ENCODE measurements around the gene SMARCA4.

The SMARCA4 gene

DNA sequence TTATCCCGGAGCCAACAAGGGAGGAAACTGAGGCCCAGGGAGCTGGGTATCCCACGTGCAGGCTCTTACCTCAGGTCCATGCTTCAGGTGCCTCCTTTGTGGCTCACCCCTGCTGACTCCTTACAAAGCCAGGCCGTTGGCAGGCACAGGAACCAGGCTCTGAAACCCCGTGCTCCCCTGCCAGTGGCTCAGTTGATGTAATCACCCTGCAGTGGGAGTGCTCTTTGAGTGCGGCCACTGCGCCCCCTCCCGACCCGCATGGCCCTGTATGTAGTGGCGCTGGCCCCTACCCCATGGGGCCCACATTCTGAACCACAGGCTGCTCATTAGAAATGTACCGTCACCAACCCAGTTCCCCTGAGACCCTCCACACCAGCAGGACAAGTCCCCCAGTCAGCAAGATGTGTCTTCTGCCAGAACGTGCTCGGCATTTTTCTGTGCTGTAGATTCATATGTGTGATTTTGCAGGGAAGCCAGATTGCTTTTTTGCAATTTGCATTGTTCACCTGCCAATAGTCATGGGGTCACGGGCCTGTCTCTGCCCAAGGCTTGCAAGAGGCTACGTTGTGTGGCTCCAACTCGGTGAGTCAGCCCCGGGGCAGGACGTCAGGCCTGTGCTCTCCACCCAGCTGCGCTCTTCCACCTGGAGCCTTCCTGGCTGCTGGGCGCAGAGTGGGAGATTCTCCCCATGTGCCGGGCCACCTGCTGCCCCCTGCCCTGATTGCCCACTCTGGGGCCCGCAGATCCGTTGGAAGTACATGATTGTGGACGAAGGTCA lies 60.3 kb downstream of the SMARCA4 start:
- TF ChIP-seq, protein P1, sequence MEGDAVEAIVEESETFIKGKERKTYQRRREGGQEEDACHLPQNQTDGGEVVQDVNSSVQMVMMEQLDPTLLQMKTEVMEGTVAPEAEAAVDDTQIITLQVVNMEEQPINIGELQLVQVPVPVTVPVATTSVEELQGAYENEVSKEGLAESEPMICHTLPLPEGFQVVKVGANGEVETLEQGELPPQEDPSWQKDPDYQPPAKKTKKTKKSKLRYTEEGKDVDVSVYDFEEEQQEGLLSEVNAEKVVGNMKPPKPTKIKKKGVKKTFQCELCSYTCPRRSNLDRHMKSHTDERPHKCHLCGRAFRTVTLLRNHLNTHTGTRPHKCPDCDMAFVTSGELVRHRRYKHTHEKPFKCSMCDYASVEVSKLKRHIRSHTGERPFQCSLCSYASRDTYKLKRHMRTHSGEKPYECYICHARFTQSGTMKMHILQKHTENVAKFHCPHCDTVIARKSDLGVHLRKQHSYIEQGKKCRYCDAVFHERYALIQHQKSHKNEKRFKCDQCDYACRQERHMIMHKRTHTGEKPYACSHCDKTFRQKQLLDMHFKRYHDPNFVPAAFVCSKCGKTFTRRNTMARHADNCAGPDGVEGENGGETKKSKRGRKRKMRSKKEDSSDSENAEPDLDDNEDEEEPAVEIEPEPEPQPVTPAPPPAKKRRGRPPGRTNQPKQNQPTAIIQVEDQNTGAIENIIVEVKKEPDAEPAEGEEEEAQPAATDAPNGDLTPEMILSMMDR (conservative IDR thresholded peaks at IDR 0.05; ENCODE audit: low read depth, low read length) = no peak
- DNase-seq (ENCODE audit: low read depth) = no peak
- no peak overlapping the region for H3K4me3 ChIP-seq (ENCODE audit: low read length)

DNA sequence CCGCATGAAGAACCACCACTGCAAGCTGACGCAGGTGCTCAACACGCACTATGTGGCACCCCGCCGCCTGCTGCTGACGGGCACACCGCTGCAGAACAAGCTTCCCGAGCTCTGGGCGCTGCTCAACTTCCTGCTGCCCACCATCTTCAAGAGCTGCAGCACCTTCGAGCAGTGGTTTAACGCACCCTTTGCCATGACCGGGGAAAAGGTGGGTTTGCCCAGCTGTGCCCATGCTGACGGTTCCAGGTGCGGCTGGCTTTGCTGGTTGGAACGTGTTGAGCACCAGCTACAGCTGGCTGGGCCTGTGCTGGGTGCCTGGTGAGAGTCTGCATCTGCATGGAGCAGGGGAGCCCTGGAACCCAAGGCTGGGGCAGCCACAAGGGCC lies 60.9 kb downstream of the SMARCA4 start:
- DNase-seq (ENCODE audit: low read depth) = no peak
- no peak overlapping the region for H3K4me3 ChIP-seq (ENCODE audit: low read length)
- TF ChIP-seq, protein P1 (conservative IDR thresholded peaks at IDR 0.05; ENCODE audit: low read depth, low read length) = no peak

DNA sequence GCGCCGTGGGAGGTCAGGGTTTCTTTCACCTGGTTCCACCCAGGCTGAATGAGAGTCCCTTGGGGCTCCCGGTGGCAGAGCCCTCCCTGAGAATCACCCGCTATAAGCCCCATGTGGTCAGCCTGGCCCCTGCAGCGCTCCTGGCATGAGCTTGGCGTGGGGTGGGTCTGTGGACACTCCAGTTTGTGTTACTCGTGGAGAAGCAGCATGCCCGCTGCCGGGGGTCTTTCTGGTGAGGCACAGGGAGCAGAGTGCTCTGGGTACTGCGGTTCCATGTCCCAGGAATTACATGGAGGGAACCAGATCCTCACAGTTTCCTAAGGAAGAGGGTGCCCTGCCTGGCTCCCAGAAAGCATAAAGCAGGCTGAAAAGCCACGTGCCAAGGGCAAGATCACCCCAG lies 62.2 kb downstream of the SMARCA4 start:
- DNase-seq (ENCODE audit: low read depth) = no peak
- TF ChIP-seq, protein P1 (conservative IDR thresholded peaks at IDR 0.05; ENCODE audit: low read depth, low read length) = no peak
- no peak overlapping the region for H3K4me3 ChIP-seq (ENCODE audit: low read length)

DNA sequence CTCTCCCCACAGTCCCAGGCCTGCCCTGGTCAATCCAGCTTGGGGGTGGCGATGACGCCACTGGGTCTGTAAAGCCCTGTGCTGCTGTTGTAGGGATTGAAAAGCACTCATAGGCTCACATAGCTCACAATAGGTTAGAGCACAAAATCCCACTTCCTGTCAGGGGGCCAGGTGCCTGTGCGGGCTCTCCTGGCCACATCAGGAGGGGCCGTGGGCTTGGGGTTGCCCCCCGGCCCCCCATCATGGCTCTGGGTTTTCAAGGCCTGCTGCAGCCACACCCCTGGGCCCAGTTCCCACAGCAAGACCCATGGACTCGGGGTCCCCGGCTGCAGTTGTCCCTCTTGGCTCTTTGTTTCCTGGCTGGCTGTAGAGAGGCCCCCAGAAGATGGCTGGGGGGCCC lies 62.9 kb downstream of the SMARCA4 start:
- H3K4me3 ChIP-seq (ENCODE audit: low read length) = no peak overlapping the region
- TF ChIP-seq, protein P1 (conservative IDR thresholded peaks at IDR 0.05; ENCODE audit: low read depth, low read length) = no peak
- no peak for DNase-seq (ENCODE audit: low read depth)

DNA sequence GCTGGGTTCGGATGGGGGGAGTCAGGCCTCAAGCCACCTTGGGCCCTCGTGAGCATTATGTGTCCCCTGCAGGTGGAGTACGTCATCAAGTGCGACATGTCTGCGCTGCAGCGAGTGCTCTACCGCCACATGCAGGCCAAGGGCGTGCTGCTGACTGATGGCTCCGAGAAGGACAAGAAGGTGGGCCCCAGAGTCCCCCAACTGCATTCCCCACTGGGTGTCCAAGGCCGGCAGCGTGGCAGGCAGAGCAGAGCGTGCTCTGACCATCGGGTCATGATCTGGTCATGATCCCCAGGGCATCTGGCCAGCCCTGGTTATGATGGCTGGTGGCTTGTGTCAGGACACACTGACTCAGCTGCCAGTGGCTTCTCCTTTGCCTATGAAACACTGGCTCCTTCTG lies 63.4 kb downstream of the SMARCA4 start:
- TF ChIP-seq, protein P1 (conservative IDR thresholded peaks at IDR 0.05; ENCODE audit: low read depth, low read length) = no peak
- H3K4me3 ChIP-seq (ENCODE audit: low read length) = no peak overlapping the region
- no peak for DNase-seq (ENCODE audit: low read depth)

DNA sequence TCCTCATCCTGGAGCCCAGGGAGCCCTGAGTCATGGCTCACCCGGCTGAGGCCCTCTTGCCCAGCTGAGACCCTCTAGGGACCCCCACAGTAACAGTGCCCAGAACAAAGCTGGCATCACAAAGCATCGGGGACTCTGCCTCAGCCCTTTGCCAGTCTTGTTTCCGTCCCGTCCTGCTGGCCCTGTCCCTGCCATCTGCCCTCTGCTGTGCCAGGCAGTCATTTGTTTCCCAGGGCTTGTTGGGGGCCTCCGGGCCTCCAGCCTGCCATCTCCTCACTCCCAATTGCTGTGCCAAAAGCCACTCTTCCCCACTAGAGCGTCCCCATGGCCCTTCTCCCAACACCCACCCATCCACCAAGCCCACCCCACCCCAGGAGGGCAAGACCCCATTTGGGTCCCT lies 64.2 kb downstream of the SMARCA4 start:
- DNase-seq (ENCODE audit: low read depth) = no peak
- TF ChIP-seq, protein P1 (conservative IDR thresholded peaks at IDR 0.05; ENCODE audit: low read depth, low read length) = no peak
- no peak overlapping the region for H3K4me3 ChIP-seq (ENCODE audit: low read length)

DNA sequence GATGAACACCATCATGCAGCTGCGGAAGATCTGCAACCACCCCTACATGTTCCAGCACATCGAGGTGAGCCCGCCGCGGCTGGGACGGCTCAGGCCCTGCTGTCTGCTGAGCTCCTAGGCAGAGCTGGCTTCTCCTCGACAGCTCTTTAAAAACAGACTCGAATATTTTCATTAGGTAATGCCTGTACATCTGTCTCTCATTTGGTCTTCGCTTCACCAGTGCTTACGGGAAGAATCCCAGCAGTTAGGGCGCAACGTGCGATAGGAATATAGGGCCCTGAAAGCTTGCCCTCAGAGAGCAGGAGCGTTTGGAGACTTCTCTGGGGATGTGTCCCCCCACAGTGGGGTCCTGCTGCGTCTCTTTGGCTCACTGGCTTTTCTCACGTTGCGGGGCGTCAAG lies 64.6 kb downstream of the SMARCA4 start:
- H3K4me3 ChIP-seq (ENCODE audit: low read length) = no peak overlapping the region
- TF ChIP-seq, protein P1 (conservative IDR thresholded peaks at IDR 0.05; ENCODE audit: low read depth, low read length) = no peak
- no peak for DNase-seq (ENCODE audit: low read depth)

All from retinal pigment epithelial cell (primary cell).